PFSK-1 (cell line): ENCODE results near the gene DDAH1.

Source experiments
- SIN3A ChIP-seq: IDR thresholded peaks from 2 replicates; pipeline ENCODE4 v1.6.1; 2012; ENCODE audit warnings: mild to moderate bottlenecking, low read length, moderate library complexity, borderline replicate concordance; ENCODE audit not compliant: insufficient read depth
- TF ChIP-seq, protein P1 (sequence below), 2 experiments: IDR thresholded peaks; 2 replicates each; pipeline versions ENCODE4 v1.6.1 to v1.8.0; 2011 to 2012; ENCODE audit warnings: low read depth in 2 of 2, low read length in 2 of 2, control low read depth in 1 of 2, inconsistent platforms in 1 of 2, mild to moderate bottlenecking in 1 of 2, moderate library complexity in 1 of 2; ENCODE audit not compliant: insufficient read depth in 1 of 2

DNA sequence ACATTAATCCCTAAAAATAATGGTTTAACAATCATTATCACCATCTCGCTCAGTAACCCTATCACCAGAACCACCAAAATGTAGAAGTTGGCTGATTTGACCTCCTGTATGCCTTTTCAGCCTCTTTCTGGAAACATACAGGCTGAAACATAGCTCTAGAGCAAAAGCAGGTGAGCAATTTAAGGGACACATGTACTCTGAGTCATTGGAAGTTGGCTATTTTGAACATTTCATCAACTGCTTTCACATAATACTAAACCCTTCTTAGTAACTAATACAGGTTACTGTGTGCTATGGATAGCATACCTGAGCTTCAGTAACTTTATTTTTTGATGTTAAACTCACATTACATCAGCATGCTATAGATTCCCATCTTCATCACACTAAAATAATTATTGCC is 19.8 kb upstream of the DDAH1 start:
- TF ChIP-seq SIN3A, result no peak
- TF ChIP-seq, protein P1, sequence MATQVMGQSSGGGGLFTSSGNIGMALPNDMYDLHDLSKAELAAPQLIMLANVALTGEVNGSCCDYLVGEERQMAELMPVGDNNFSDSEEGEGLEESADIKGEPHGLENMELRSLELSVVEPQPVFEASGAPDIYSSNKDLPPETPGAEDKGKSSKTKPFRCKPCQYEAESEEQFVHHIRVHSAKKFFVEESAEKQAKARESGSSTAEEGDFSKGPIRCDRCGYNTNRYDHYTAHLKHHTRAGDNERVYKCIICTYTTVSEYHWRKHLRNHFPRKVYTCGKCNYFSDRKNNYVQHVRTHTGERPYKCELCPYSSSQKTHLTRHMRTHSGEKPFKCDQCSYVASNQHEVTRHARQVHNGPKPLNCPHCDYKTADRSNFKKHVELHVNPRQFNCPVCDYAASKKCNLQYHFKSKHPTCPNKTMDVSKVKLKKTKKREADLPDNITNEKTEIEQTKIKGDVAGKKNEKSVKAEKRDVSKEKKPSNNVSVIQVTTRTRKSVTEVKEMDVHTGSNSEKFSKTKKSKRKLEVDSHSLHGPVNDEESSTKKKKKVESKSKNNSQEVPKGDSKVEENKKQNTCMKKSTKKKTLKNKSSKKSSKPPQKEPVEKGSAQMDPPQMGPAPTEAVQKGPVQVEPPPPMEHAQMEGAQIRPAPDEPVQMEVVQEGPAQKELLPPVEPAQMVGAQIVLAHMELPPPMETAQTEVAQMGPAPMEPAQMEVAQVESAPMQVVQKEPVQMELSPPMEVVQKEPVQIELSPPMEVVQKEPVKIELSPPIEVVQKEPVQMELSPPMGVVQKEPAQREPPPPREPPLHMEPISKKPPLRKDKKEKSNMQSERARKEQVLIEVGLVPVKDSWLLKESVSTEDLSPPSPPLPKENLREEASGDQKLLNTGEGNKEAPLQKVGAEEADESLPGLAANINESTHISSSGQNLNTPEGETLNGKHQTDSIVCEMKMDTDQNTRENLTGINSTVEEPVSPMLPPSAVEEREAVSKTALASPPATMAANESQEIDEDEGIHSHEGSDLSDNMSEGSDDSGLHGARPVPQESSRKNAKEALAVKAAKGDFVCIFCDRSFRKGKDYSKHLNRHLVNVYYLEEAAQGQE (IDR thresholded peaks at IDR 0.05; ENCODE audit: insufficient read depth in 1 of 2, low read depth in 2 of 2, low read length in 2 of 2), result no peak
